Stimulated activated CD8-positive, alpha-beta memory T cell treated with anti-CD3 and anti-CD28 coated beads, Interleukin-4, amount 100 ng/mL, for 48 hours (primary cell): Measurements from ENCODE around the gene RIMBP2.

ENCODE experiments used
- DNase-seq: peaks from one replicate; pipeline ENCODE4 v3.0.0-alpha.2; 2020

RIMBP2 gene

GRCh38 chr12:130677957-130678558 is 38.0 kb downstream of the RIMBP2 start:
- no peak for DNase-seq

- DNase-seq, result no peak
Measured at GRCh38 chr12:130675791-130676190, 40.3 kb downstream of the RIMBP2 start.

GRCh38 chr12:130675121-130675520 is 41.0 kb downstream of the RIMBP2 start:
- no peak for DNase-seq

GRCh38 chr12:130674676-130675075 is 41.4 kb downstream of the RIMBP2 start:
- no peak for DNase-seq

- no peak for DNase-seq
Measured at GRCh38 chr12:130673036-130673705, 42.9 kb downstream of the RIMBP2 start.

GRCh38 chr12:130672089-130672820 is 43.8 kb downstream of the RIMBP2 start:
- DNase-seq, result no peak

- DNase-seq, result no peak
Measured at GRCh38 chr12:130671556-130671955, 44.5 kb downstream of the RIMBP2 start.

GRCh38 chr12:130669797-130670196 is 46.3 kb downstream of the RIMBP2 start:
- DNase-seq, result no peak

GRCh38 chr12:130669205-130669557 is 46.9 kb downstream of the RIMBP2 start:
- no peak for DNase-seq

- no peak for DNase-seq
Measured at GRCh38 chr12:130668286-130669204, 47.6 kb downstream of the RIMBP2 start.

GRCh38 chr12:130667421-130667960 is 48.6 kb downstream of the RIMBP2 start:
- no peak for DNase-seq

- no peak for DNase-seq
Measured at GRCh38 chr12:130666645-130667044, 49.5 kb downstream of the RIMBP2 start.

- no peak for DNase-seq
Measured at GRCh38 chr12:130665753-130666152, 50.3 kb downstream of the RIMBP2 start.

GRCh38 chr12:130664772-130665171 is 51.3 kb downstream of the RIMBP2 start:
- DNase-seq, result no peak

GRCh38 chr12:130664252-130664651 is 51.8 kb downstream of the RIMBP2 start:
- no peak for DNase-seq

- DNase-seq, result no peak
Measured at GRCh38 chr12:130663514-130663913, 52.6 kb downstream of the RIMBP2 start.

GRCh38 chr12:130661486-130662255 is 54.4 kb downstream of the RIMBP2 start:
- no peak for DNase-seq

- no peak for DNase-seq
Measured at GRCh38 chr12:130661059-130661458, 55.0 kb downstream of the RIMBP2 start.

- no peak for DNase-seq
Measured at GRCh38 chr12:130658145-130658911, 57.8 kb downstream of the RIMBP2 start.

- DNase-seq, result no peak
Measured at GRCh38 chr12:130656411-130656810, 59.7 kb downstream of the RIMBP2 start.

- DNase-seq, result no peak
Measured at GRCh38 chr12:130655881-130656280, 60.2 kb downstream of the RIMBP2 start.
